OCI-LY3 (cell line): Measurements from ENCODE around the gene GPATCH1.
"Not testable (repeated sequence)": the region's sequence is repeated elsewhere in the genome, so short reads cannot be mapped to it uniquely, and the experiment has no call there.

ENCODE experiments used
- H2AFZ ChIP-seq: fragments of 200-600, 300-600 bp; shearing (Covaris generic); 2 replicates; pipeline ENCODE4 v1.6.0; 2014; ENCODE audit warnings: antibody characterized with exemption, low read depth, low read length
- H3K27ac ChIP-seq: fragments of 200-600, 300-600 bp; sonication (generic); 2 replicates; pipeline ENCODE4 v1.5.1; 2014; ENCODE audit warnings: mild to moderate bottlenecking, low read length, moderate library complexity, mixed read lengths
- H3K27me3 ChIP-seq: fragments of 200-600, 300-600 bp; sonication (generic); 2 replicates; pipeline ENCODE4 v1.6.1; 2014; ENCODE audit warnings: low read depth, low read length, mixed read lengths
- H3K36me3 ChIP-seq: fragments of 200-600, 300-600 bp; sonication (generic); replicated peaks from 2 replicates; pipeline ENCODE3; 2014; ENCODE audit warnings: low read depth, low read length, mixed read lengths
- H3K4me1 ChIP-seq: fragments of 300-600, 200-600 bp; sonication (generic); 2 replicates; pipeline ENCODE4 v1.6.1; 2014; ENCODE audit warnings: low read length, mixed read lengths
- H3K4me2 ChIP-seq: fragments of 200-600, 300-600 bp; sonication (generic); 2 replicates; pipeline ENCODE4 v1.6.1; 2014; ENCODE audit warnings: low read length, mixed read lengths
- H3K4me3 ChIP-seq: fragments of 300-600, 200-600 bp; sonication (generic); 2 replicates; pipeline ENCODE4 v1.5.1; 2014; ENCODE audit warnings: antibody characterized with exemption, mild to moderate bottlenecking, low read length, moderate library complexity
- H3K79me2 ChIP-seq: fragments of 300-600, 200-600 bp; shearing (Covaris generic); 2 replicates; pipeline ENCODE4 v1.6.1; 2014; ENCODE audit warnings: mild to moderate bottlenecking, low read length, mixed read lengths
- H3K9ac ChIP-seq: fragments of 300-600, 200-600 bp; shearing (Covaris generic); 2 replicates; pipeline ENCODE4 v1.6.0; 2014; ENCODE audit warnings: mild to moderate bottlenecking, low read length, moderate library complexity
- H3K9me3 ChIP-seq: fragments of 200-600, 300-600 bp; shearing (Covaris generic); 2 replicates; pipeline ENCODE4 v1.6.1; 2014; ENCODE audit warnings: low read length, mixed read lengths; ENCODE audit not compliant: insufficient read depth
- H4K20me1 ChIP-seq: fragments of 200-600, 300-600 bp; sonication (generic); 2 replicates; pipeline ENCODE4 v1.6.1; 2016; ENCODE audit warnings: low read length, mixed read lengths; ENCODE audit not compliant: insufficient read depth
- CTCF ChIP-seq: fragments of 200-600, 300-600 bp; sonication (generic); IDR thresholded peaks from 2 replicates; pipeline ENCODE4 v1.5.1; 2014; ENCODE audit warnings: antibody characterized with exemption, low read length, low read depth
- EZH2phosphoT487 ChIP-seq: fragments of 200-600 bp; shearing (Covaris generic); IDR thresholded peaks from 2 replicates; pipeline ENCODE4 v1.6.1; 2018; ENCODE audit warnings: antibody characterized with exemption, mixed run types, low read depth

GPATCH1 gene

GRCh38 chr19:33159893-33160292 lies 78.9 kb downstream of the GPATCH1 start:
- Histone ChIP-seq H3K9ac (no peak overlapping the region), H3K27me3 (no peaks in the 10 kb centered on the region), H4K20me1 (no peaks in the 10 kb centered on the region), H3K4me1 (no peaks in the 10 kb centered on the region), H3K9me3 (no peaks in the 10 kb centered on the region), H3K79me2 (no peaks in the 10 kb centered on the region), H2AFZ (no peak overlapping the region), H3K27ac (no peak overlapping the region), H3K4me2 (no peak overlapping the region), H3K36me3 (no peaks in the 10 kb centered on the region), H3K4me3 (no peak overlapping the region)
- TF ChIP-seq EZH2phosphoT487 (no peak), CTCF (no peak)

GRCh38 chr19:33161201-33161600 lies 80.2 kb downstream of the GPATCH1 start:
- Histone ChIP-seq H3K4me1 (no peaks in the 10 kb centered on the region), H3K4me2 (no peak overlapping the region), H4K20me1 (no peaks in the 10 kb centered on the region), H3K9me3 (no peaks in the 10 kb centered on the region), H3K79me2 (no peaks in the 10 kb centered on the region), H2AFZ (no peak overlapping the region), H3K9ac (no peak overlapping the region), H3K4me3 (no peak overlapping the region), H3K27ac (no peak overlapping the region), H3K27me3 (no peaks in the 10 kb centered on the region), H3K36me3 (no peaks in the 10 kb centered on the region)
- TF ChIP-seq EZH2phosphoT487 (no peak), CTCF (no peak)

- Histone ChIP-seq H3K4me2 (no peak overlapping the region), H3K4me1 (no peaks in the 10 kb centered on the region), H3K27me3 (no peaks in the 10 kb centered on the region), H3K36me3 (no peaks in the 10 kb centered on the region), H3K27ac (no peak overlapping the region), H2AFZ (no peak overlapping the region), H4K20me1 (no peaks in the 10 kb centered on the region), H3K79me2 (no peaks in the 10 kb centered on the region), H3K4me3 (no peak overlapping the region), H3K9me3 (peaks cover 5% of the 10 kb centered on the region), H3K9ac (no peak overlapping the region)
- TF ChIP-seq CTCF: no peak
- TF ChIP-seq EZH2phosphoT487: no peak
Observed at GRCh38 chr19:33163481-33163880, 82.5 kb downstream of the GPATCH1 start.

- not testable (repeated sequence) for H3K9me3 ChIP-seq, H3K36me3 ChIP-seq, H3K4me2 ChIP-seq, H2AFZ ChIP-seq, H4K20me1 ChIP-seq, H3K4me1 ChIP-seq, H3K4me3 ChIP-seq, H3K27ac ChIP-seq, H3K27me3 ChIP-seq, H3K9ac ChIP-seq, H3K79me2 ChIP-seq
Observed at GRCh38 chr19:33166037-33166436, 85.1 kb downstream of the GPATCH1 start.

- H3K9me3 ChIP-seq: peaks cover 5% of the 10 kb centered on the region
- no peak for TF ChIP-seq EZH2phosphoT487
- TF ChIP-seq CTCF: no peak
- H2AFZ ChIP-seq: no peak overlapping the region
- no peak overlapping the region for H3K4me3 ChIP-seq
- no peak overlapping the region for H3K27ac ChIP-seq
- H3K4me1 ChIP-seq: no peaks in the 10 kb centered on the region
- H3K36me3 ChIP-seq: no peaks in the 10 kb centered on the region
- no peaks in the 10 kb centered on the region for H4K20me1 ChIP-seq
- H3K9ac ChIP-seq: no peak overlapping the region
- H3K27me3 ChIP-seq: no peaks in the 10 kb centered on the region
- no peaks in the 10 kb centered on the region for H3K79me2 ChIP-seq
- H3K4me2 ChIP-seq: no peak overlapping the region
Observed at GRCh38 chr19:33167438-33167837, 86.5 kb downstream of the GPATCH1 start.
